Heart right ventricle (tissue), 16 donors: Measurements from ENCODE around the gene GSDME. TPM values are rescaled to one million over a fixed set of nuclear protein-coding genes. Genes with fewer than 3 reads are reported as not detected.
"Not testable (repeated sequence)": the region's sequence is repeated elsewhere in the genome, so short reads cannot be mapped to it uniquely, and the experiment has no call there.

Experiments used
- ATAC-seq, 8 donors: fragments of 200-7000 bp; cut with Tn5 transposase; one replicate each; pipeline ENCODE4 v1.9.1; 2020; ENCODE audit warnings: mild to moderate bottlenecking in 8 of 8, moderate library complexity in 8 of 8, moderate number of reproducible peaks in 1 of 8
- DNase-seq, 2 donors: peaks; one replicate each; pipeline ENCODE4 v3.0.0-alpha.2; 2020
- H3K27ac ChIP-seq, 10 donors: fragments of 200-600 bp; sonication (generic) in 2 of 10; one replicate each; pipeline versions ENCODE4 v1.5.0 to v1.8.0; 2020 to 2022; ENCODE audit warnings: mild to moderate bottlenecking in 3 of 10
- H3K27me3 ChIP-seq, 7 donors: fragments of 200-600 bp; one replicate each; pipeline ENCODE4 v1.8.0; 2021 to 2022; ENCODE audit warnings: mild to moderate bottlenecking in 2 of 7
- H3K36me3 ChIP-seq, 9 donors: fragments of 200-600 bp; sonication (generic) in 1 of 9; one replicate each; pipeline versions ENCODE4 v1.5.0 to v1.8.0; 2020 to 2022; ENCODE audit warnings: mild to moderate bottlenecking in 2 of 9
- H3K4me1 ChIP-seq, 9 donors: fragments of 200-600 bp; sonication (generic) in 1 of 9; one replicate each; pipeline versions ENCODE4 v1.5.0 to v1.8.0; 2020 to 2022; ENCODE audit warnings: mild to moderate bottlenecking in 4 of 9
- H3K4me3 ChIP-seq, 10 donors: fragments of 200-600 bp; sonication (generic) in 2 of 10; one replicate each; pipeline versions ENCODE4 v1.5.0 to v1.8.0; 2020 to 2022; ENCODE audit warnings: mild to moderate bottlenecking in 7 of 10, moderate library complexity in 2 of 10
- H3K9me3 ChIP-seq, 11 donors: fragments of 200-600 bp in 10 of 11; sonication (generic) in 2 of 11; one replicate each; pipeline versions ENCODE4 v1.5.0 to v1.8.0; 2013 to 2022; ENCODE audit warnings: mild to moderate bottlenecking in 2 of 11, control low read depth in 1 of 11, moderate library complexity in 1 of 11
- WGBS, 2 donors: extraction: QIAGEN DNeasy Blood & Tissue Kit; methylation state at CpG; one replicate each; pipeline ENCODE4 v1.1.7; 2013; ENCODE audit warnings: inconsistent platforms in 1 of 2; 5-methylcytosine and 5-hydroxymethylcytosine counted together
- intact Hi-C, 10 donors: fragments of 100-400 bp; cut with DNase I; formaldehyde crosslinking; loops; one replicate each; pipeline versions ENCODE4 v1.11.1 to v1.14.2; 2022
- polyA plus RNA-seq, 2 donors: library from polyadenylated mRNA; stranded (reverse); fragments of 200-250 nt; gene quantifications; one replicate each; pipeline ENCODE4 v1.2.3, GENCODE V29; 2013
- total RNA-seq, 10 donors: library from RNA; stranded (reverse); fragmentation: NEBNext Ultra II Directional in 3 of 10; extraction: Animal tissue kit (Norgen Biotek cat#: 25700) in 3 of 10; gene quantifications; one replicate each; pipeline versions ENCODE4 v1.2.1 to v1.2.4, GENCODE V29; 2021 to 2023
- TF ChIP-seq, protein P1 (sequence below), 9 donors: fragments of 200-600 bp; sonication (generic) in 2 of 9; IDR thresholded peaks; one replicate each; pipeline versions ENCODE4 v1.5.0 to v1.8.0; 2021 to 2022; ENCODE audit warnings: antibody characterized with exemption in 9 of 9, mild to moderate bottlenecking in 5 of 9, moderate library complexity in 1 of 9
- donor health status: Arrhythmogenic right ventricular cardiomyopathy.
- donor health status: ischemic (EF 13 %, LVEDD 7.1; RV severe dilation, severe dysfunction).
- donor health status: healthy with polysubstance abuse.
- donor health status: DM: no; HTN: yes; CAD: no.
- donor health status: DM: no; HTN: no; CAD: no.
- donor health status: ischemic (EF 25% LVEDD 6.9; RV normal size, moderate dysfunction).
- donor health status: ischemic (EF 25% LVEDD 5.7; RV mildly dilated, moderate dysfunction).
- donor health status: healthy.
- donor health status: DM: yes; HTN: yes; CAD: no.
- donor health status: Ischemic cardiomyopathy.
- donor health status: ischemic (EF 35%, LVEDD 5.7; RV mildly dilated, moderate dysfunction).
- donor health status: nonischemic (EF 11% LVEDD 7.7; RV severe dilation, severe dysfunction).
- donor health status: DM: yes; HTN: yes; CAD: no.
- donor health status: PGD.
- donor health status: ischemic (EF 29% LVEDD 5.4; RV normal size, mild dysfunction).
- donor health status: nonischemic (EF 23%, LVEDD 6.1; RV moderate dilation, normal function).

The GSDME gene
- total and polyA plus RNA-seq, 12 donors: 2.8 to 11.9 (median 5.8) TPM

DNA sequence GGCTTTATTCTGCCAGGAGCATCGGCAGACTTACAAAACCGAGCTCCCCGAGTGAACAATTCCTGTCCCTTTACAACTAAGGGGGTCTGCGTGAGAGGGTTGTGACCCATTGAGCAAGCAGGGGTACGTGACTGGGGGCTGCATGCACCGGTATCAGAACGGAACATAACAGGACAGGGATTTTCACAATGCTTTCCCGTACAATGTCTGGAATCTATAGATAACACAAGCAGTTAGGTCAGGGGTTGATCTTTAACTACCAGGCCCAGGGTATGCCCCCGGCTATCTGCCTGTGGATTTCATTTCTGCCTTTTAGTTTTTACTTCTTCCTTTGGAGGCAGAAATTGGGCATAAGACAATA is 38.1 kb upstream of the GSDME start:
- Histone ChIP-seq H3K9me3 (no peaks in the 10 kb centered on the region), H3K27me3 (no peaks in the 10 kb centered on the region), H3K4me3 (no peak overlapping the region), H3K4me1 (peaks cover 0 to 7% (median 0%) of the 10 kb centered on the region in 9 donors), H3K27ac (no peak overlapping the region), H3K36me3 (peaks cover 0 to 6% (median 0%) of the 10 kb centered on the region in 9 donors)
- WGBS, 2 donors: 93% methylated on average over 9 of the region's 9 CpGs
- TF ChIP-seq, protein P1, sequence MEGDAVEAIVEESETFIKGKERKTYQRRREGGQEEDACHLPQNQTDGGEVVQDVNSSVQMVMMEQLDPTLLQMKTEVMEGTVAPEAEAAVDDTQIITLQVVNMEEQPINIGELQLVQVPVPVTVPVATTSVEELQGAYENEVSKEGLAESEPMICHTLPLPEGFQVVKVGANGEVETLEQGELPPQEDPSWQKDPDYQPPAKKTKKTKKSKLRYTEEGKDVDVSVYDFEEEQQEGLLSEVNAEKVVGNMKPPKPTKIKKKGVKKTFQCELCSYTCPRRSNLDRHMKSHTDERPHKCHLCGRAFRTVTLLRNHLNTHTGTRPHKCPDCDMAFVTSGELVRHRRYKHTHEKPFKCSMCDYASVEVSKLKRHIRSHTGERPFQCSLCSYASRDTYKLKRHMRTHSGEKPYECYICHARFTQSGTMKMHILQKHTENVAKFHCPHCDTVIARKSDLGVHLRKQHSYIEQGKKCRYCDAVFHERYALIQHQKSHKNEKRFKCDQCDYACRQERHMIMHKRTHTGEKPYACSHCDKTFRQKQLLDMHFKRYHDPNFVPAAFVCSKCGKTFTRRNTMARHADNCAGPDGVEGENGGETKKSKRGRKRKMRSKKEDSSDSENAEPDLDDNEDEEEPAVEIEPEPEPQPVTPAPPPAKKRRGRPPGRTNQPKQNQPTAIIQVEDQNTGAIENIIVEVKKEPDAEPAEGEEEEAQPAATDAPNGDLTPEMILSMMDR (IDR thresholded peaks at IDR 0.05): no peak
- DNase-seq (no peak), ATAC-seq (no peak)
- intact Hi-C loops: no loop called here

DNA sequence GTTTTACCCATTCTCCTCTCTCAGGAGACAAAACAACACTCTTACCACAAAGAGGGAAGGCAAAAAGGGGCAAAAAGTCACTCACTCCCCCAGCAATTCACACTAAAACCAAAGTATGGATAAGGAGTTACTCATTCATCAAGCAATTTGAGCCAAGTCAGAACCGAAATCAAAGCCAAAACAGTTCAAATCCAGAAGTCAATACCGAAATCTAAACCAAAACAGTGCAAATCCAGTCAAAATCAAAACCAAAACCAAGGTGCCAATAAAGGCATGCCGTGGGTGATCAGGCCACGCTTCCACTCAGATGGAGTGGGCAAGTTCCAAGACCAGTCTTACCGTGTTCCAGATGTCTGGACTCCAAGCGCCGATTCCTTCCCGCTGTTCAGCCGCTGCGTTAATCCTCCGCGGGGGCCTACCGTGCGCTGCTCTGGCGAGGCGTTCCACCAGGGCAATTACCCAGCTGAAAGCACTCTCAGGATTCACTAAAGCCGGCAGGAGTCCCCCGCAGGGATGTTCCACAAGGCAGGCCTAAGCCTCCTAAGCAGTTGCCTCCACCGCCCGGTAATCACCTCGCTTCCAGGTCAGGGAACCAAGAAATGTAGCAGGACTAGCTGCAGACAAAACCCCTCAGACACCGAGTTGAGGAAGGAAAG is 37.6 kb upstream of the GSDME start:
- intact Hi-C loops, H3K27ac ChIP-seq, H3K27me3 ChIP-seq, ATAC-seq, H3K4me3 ChIP-seq, H3K4me1 ChIP-seq, DNase-seq, H3K9me3 ChIP-seq, H3K36me3 ChIP-seq: not testable (repeated sequence)
- WGBS, 2 donors: 95% methylated on average over 22 of the region's 22 CpGs

DNA sequence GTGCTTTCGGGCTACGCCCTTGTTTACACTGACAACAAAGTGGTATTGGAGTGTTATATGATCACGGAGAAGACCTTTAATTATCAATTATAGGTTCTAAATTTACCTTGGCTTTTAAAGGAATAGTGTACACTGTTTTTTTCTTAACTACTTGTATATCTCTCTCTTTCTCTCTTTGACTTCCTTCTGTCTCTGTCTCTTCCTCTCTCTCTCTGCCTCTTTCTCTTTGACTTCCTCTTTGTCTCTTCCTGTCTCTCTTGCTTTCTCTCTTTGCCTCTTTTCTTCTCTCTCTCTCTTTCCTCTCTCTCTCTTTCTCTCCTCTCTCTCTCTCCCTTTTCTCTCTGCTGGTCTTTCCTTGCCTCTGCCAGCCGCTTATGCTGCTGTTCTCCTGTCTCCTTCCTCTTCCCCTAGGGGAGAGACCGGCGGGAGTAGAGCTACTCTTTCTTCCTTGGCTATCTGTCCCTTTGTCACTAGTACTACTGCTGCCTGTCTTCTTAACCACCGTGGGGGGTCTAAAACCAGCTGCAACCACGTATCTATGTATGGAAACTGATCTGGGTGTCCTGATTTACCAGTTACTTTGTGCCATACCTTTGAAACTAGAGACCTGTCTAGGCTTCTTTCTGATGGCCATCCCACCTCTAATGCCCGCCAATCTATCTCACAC is 36.9 kb upstream of the GSDME start:
- H3K36me3 ChIP-seq: peaks cover 0 to 4% (median 0%) of the 10 kb centered on the region in 9 donors
- no peak for ATAC-seq
- DNase-seq: no peak
- WGBS, 2 donors: 74 to 79% methylated on average over 9 of the region's 9 CpGs
- no peak overlapping the region for H3K4me3 ChIP-seq
- peaks cover 0 to 7% (median 0%) of the 10 kb centered on the region in 9 donors for H3K4me1 ChIP-seq
- no peak overlapping the region for H3K27ac ChIP-seq
- no peaks in the 10 kb centered on the region for H3K27me3 ChIP-seq
- H3K9me3 ChIP-seq: no peaks in the 10 kb centered on the region
- intact Hi-C loops: no loop called here
- TF ChIP-seq, protein P1 (IDR thresholded peaks at IDR 0.05): no peak

- DNase-seq (no peak), ATAC-seq (no peak)
- Histone ChIP-seq H3K36me3 (no peaks in the 10 kb centered on the region), H3K27me3 (no peaks in the 10 kb centered on the region), H3K27ac (no peak overlapping the region), H3K9me3 (no peaks in the 10 kb centered on the region), H3K4me3 (no peak overlapping the region), H3K4me1 (peaks cover 0 to 14% (median 0%) of the 10 kb centered on the region in 9 donors)
- 90% methylated on average over 10 of the region's 10 CpGs for WGBS, 2 donors
- TF ChIP-seq, protein P1 (IDR thresholded peaks at IDR 0.05): no peak
- intact Hi-C loops: no loop called here
Observed at GRCh38 chr7:24788961-24789576, 31.8 kb upstream of the GSDME start.
